MM.1S (cell line): Measurements from ENCODE around the gene LRCH1.

Experiments used
- DNase-seq: peaks from one replicate; pipeline ENCODE4 v3.0.0-alpha.2; 2015
- H2AFZ ChIP-seq: fragments of 300-600 bp; sonication (generic); 2 replicates; pipeline ENCODE4 v1.6.0; 2016; ENCODE audit warnings: antibody characterized with exemption, low read length
- H3F3A ChIP-seq: fragments of 300-600 bp; sonication (generic); 2 replicates; pipeline ENCODE4 v1.6.1; 2016; ENCODE audit warnings: mild to moderate bottlenecking, antibody characterized with exemption, low read length, moderate library complexity, mixed read lengths; ENCODE audit not compliant: insufficient read depth
- H3K27ac ChIP-seq: fragments of 300-600 bp; sonication (generic); 2 replicates; pipeline ENCODE4 v1.5.1; 2016; ENCODE audit warnings: mild to moderate bottlenecking, low read length
- H3K27me3 ChIP-seq: fragments of 300-600 bp; sonication (generic); replicated peaks from 2 replicates; pipeline ENCODE4 v1.6.0; 2016; ENCODE audit warnings: low read length; ENCODE audit not compliant: insufficient read depth
- H3K36me3 ChIP-seq: fragments of 300-600 bp; sonication (generic); replicated peaks from 2 replicates; pipeline ENCODE4 v1.6.1; 2016; ENCODE audit warnings: mild to moderate bottlenecking, low read length, mixed read lengths; ENCODE audit not compliant: insufficient read depth
- H3K4me1 ChIP-seq: fragments of 300-600 bp; sonication (generic); 2 replicates; pipeline ENCODE4 v1.6.1; 2016; ENCODE audit warnings: low read length, mixed read lengths
- H3K4me2 ChIP-seq: fragments of 300-600 bp; sonication (generic); 2 replicates; pipeline ENCODE4 v1.6.0; 2016; ENCODE audit warnings: low read depth, low read length
- H3K4me3 ChIP-seq: fragments of 300-600 bp; sonication (generic); 2 replicates; pipeline ENCODE4 v1.5.1; 2016; ENCODE audit warnings: low read length, mixed read lengths
- H3K79me2 ChIP-seq: fragments of 300-600 bp; sonication (generic); 2 replicates; pipeline ENCODE4 v1.6.1; 2016; ENCODE audit warnings: mixed run types, low read length, mixed read lengths
- H3K9ac ChIP-seq: fragments of 300-600 bp; sonication (generic); 2 replicates; pipeline ENCODE4 v1.6.1; 2016; ENCODE audit warnings: low read length, mixed read lengths
- H3K9me2 ChIP-seq: fragments of 300-600 bp; sonication (generic); replicated peaks from 2 replicates; pipeline ENCODE4 v1.6.1; 2016; ENCODE audit warnings: mild to moderate bottlenecking, low read length, mixed read lengths; ENCODE audit not compliant: insufficient read depth
- H3K9me3 ChIP-seq: fragments of 300-600 bp; sonication (generic); replicated peaks from 2 replicates; pipeline ENCODE4 v1.6.1; 2016; ENCODE audit warnings: mild to moderate bottlenecking, low read length, mixed read lengths; ENCODE audit not compliant: insufficient read depth
- H4K20me1 ChIP-seq: fragments of 300-600 bp; sonication (generic); 2 replicates; pipeline ENCODE4 v1.6.1; 2016; ENCODE audit warnings: mild to moderate bottlenecking, low read length, moderate library complexity, mixed read lengths; ENCODE audit not compliant: insufficient read depth
- CTCF ChIP-seq: fragments of 300-600 bp; sonication (generic); IDR thresholded peaks from 2 replicates; pipeline ENCODE4 v1.5.1; 2016; ENCODE audit warnings: antibody characterized with exemption, low read length, mixed read lengths
- EZH2 ChIP-seq: fragments of 300-600 bp; sonication (generic); optimal IDR thresholded peaks from 2 replicates; pipeline ENCODE3; 2017; ENCODE audit warnings: low read depth, mild to moderate bottlenecking, antibody characterized with exemption, low read length, mixed read lengths
- EZH2phosphoT487 ChIP-seq: fragments of 300-600 bp; sonication (generic); IDR thresholded peaks from 2 replicates; pipeline ENCODE4 v1.6.1; 2018; ENCODE audit warnings: antibody characterized with exemption, low read length

The LRCH1 gene

GRCh38 chr13:46595136-46595884 is 42.3 kb downstream of the LRCH1 start:
- Histone ChIP-seq H3F3A (peaks cover 12% of the 10 kb centered on the region), H3K9ac (no peak overlapping the region), H3K27ac (no peak overlapping the region), H3K27me3 (no peaks in the 10 kb centered on the region), H3K9me2 (no peaks in the 10 kb centered on the region), H4K20me1 (no peaks in the 10 kb centered on the region), H3K79me2 (peaks cover 44% of the 10 kb centered on the region), H3K4me3 (no peak overlapping the region), H2AFZ (no peak overlapping the region), H3K4me2 (no peak overlapping the region), H3K36me3 (no peaks in the 10 kb centered on the region), H3K9me3 (no peaks in the 10 kb centered on the region), H3K4me1 (peaks cover 17% of the 10 kb centered on the region)
- DNase-seq, result no peak
- TF ChIP-seq EZH2 (no peak), CTCF (no peak), EZH2phosphoT487 (no peak)

- H4K20me1 ChIP-seq, result no peaks in the 10 kb centered on the region
Observed at GRCh38 chr13:46595885-46596275, 42.9 kb downstream of the LRCH1 start.

GRCh38 chr13:46596466-46596865 is 43.5 kb downstream of the LRCH1 start:
- no peaks in the 10 kb centered on the region for H3K9me2 ChIP-seq
- H3K36me3 ChIP-seq, result no peaks in the 10 kb centered on the region
- no peak for DNase-seq
- no peaks in the 10 kb centered on the region for H4K20me1 ChIP-seq
- H3K9ac ChIP-seq, result no peak overlapping the region
- H2AFZ ChIP-seq, result no peak overlapping the region
- peaks cover 17% of the 10 kb centered on the region for H3K4me1 ChIP-seq
- no peaks in the 10 kb centered on the region for H3K27me3 ChIP-seq
- peaks cover 12% of the 10 kb centered on the region for H3F3A ChIP-seq
- H3K4me3 ChIP-seq, result no peak overlapping the region
- no peak overlapping the region for H3K27ac ChIP-seq
- no peak for TF ChIP-seq EZH2
- TF ChIP-seq EZH2phosphoT487, result no peak
- TF ChIP-seq CTCF, result no peak
- no peak overlapping the region for H3K4me2 ChIP-seq
- H3K79me2 ChIP-seq, result peaks cover 50% of the 10 kb centered on the region
- no peaks in the 10 kb centered on the region for H3K9me3 ChIP-seq

More at GRCh38 chr13:46595885-46596275, 42.9 kb downstream of the LRCH1 start:
- no peaks in the 10 kb centered on the region for H3K27me3 ChIP-seq
- no peaks in the 10 kb centered on the region for H3K9me3 ChIP-seq
- H3K4me2 ChIP-seq, result no peak overlapping the region
- no peak for TF ChIP-seq EZH2
- no peak for TF ChIP-seq CTCF
- TF ChIP-seq EZH2phosphoT487, result no peak
- H3K36me3 ChIP-seq, result no peaks in the 10 kb centered on the region
- no peak overlapping the region for H3K9ac ChIP-seq
- no peaks in the 10 kb centered on the region for H3K9me2 ChIP-seq
- H3K4me3 ChIP-seq, result no peak overlapping the region
- peaks cover 12% of the 10 kb centered on the region for H3F3A ChIP-seq
- no peak for DNase-seq
- H3K79me2 ChIP-seq, result peaks cover 46% of the 10 kb centered on the region
- H3K4me1 ChIP-seq, result peaks cover 17% of the 10 kb centered on the region
- no peak overlapping the region for H2AFZ ChIP-seq
- no peak overlapping the region for H3K27ac ChIP-seq
